ENCODE data around the gene ANKRD10. TPM values are rescaled to one million over a fixed set of nuclear protein-coding genes. Genes with fewer than 3 reads are reported as not detected.

The ANKRD10 gene
- total RNA-seq, 1 donor from 2014 or later: 54.9 TPM

DNA sequence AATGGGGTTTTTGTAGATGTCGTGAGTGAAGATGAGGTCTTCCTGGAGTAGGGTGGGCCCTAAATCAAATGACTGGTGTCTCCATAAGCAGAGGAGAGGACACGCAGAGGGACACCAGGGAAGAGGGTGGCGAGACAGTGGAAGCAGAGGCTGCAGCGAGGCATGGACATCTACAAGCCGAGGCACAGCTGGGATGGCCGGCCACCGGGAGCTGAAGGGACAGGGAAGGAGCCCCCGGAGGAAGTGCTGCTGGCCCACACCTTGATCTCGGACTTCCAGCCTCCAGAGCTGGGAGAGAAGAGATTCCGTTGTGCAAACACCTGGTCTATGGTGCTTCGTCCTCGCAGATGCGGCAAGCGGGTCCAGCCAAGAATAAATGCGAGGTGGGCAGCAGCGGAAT, 84.5 kb downstream of the ANKRD10 start:
- no peak for DNase-seq (ENCODE audit: low read depth)
- H3K4me3 ChIP-seq (ENCODE audit: low read depth, low read length): no peak overlapping the region
- TF ChIP-seq, protein P1, sequence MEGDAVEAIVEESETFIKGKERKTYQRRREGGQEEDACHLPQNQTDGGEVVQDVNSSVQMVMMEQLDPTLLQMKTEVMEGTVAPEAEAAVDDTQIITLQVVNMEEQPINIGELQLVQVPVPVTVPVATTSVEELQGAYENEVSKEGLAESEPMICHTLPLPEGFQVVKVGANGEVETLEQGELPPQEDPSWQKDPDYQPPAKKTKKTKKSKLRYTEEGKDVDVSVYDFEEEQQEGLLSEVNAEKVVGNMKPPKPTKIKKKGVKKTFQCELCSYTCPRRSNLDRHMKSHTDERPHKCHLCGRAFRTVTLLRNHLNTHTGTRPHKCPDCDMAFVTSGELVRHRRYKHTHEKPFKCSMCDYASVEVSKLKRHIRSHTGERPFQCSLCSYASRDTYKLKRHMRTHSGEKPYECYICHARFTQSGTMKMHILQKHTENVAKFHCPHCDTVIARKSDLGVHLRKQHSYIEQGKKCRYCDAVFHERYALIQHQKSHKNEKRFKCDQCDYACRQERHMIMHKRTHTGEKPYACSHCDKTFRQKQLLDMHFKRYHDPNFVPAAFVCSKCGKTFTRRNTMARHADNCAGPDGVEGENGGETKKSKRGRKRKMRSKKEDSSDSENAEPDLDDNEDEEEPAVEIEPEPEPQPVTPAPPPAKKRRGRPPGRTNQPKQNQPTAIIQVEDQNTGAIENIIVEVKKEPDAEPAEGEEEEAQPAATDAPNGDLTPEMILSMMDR (conservative IDR thresholded peaks at IDR 0.05; ENCODE audit: low read depth, low read length): no peak

DNA sequence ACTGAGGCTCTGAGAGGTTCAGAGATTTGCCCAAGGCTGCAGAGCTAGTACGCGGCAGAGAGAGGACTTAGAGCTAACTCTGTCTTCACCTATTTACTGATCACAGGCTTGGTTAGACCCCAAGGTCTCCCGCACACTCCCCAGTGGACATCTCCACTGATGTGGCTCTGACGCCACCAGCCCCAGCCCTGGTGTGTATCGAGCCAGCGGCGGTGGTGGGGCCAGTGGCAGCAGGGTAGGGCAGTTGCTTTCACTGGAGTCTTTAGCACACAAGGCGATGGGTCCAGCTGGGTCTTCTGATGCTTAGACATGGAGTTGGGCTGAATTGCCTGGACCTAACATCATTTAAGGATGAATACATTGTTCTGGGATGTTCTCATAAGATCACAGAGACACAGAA, 85.4 kb downstream of the ANKRD10 start:
- DNase-seq (ENCODE audit: low read depth): no peak
- no peak overlapping the region for H3K4me3 ChIP-seq (ENCODE audit: low read depth, low read length)
- TF ChIP-seq, protein P1 (conservative IDR thresholded peaks at IDR 0.05; ENCODE audit: low read depth, low read length): no peak

DNA sequence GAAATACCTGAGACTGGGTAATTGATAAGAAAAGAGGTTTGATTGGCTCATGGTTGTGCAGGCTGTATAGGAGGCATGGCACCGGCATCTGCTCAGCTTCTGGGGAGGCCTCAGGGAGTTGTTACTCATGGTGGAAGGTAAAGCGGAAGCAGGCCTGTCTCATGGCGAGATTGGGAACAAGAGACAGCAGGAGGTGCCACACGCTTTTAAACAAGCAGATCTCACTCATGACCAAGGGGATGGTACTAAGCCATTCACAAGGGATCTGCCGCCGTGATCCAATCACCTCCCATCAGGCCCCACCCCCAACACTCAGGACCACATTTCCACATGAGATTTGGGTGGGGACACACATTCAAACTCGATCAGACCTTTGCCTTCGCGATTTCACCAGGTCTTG, 86.2 kb downstream of the ANKRD10 start:
- no peak overlapping the region for H3K4me3 ChIP-seq (ENCODE audit: low read depth, low read length)
- TF ChIP-seq, protein P1 (conservative IDR thresholded peaks at IDR 0.05; ENCODE audit: low read depth, low read length): no peak

More for the DNA sequence above, 86.2 kb downstream of the ANKRD10 start:
- DNase-seq (ENCODE audit: low read depth): no peak

Other genes with a start within 250 kb of the ANKRD10 start
- 28.5 and 143 TPM in 2 replicates for gene CARS2, start 209.0 kb downstream of the ANKRD10 start, total RNA-seq
- 14.1 and 18.7 TPM in 2 replicates for gene ING1, start 201.4 kb downstream of the ANKRD10 start, total RNA-seq
- 18.2 and 21.9 TPM in 2 replicates for gene ARHGEF7, start 200.2 kb upstream of the ANKRD10 start, total RNA-seq

Data from epithelial cell of proximal tubule (primary cell).